Measurements from ENCODE around the gene CFDP1.
A peak's percentile ranks its signal among the peaks of the same experiment; 100 is the strongest.

The CFDP1 gene

GRCh38 chr16:75252049-75252864 lies 181.0 kb downstream of the CFDP1 start:
- in situ Hi-C loops (cut with HindIII; ENCODE audit: low sequenced_read_pairs): no loop called here
- no peak for TF ChIP-seq CTCF (IDR thresholded peaks at IDR 0.05; ENCODE audit: low read depth, low read length)
- DNase-seq (ENCODE audit: low read depth, low spot score): no peak
- H3K4me3 ChIP-seq (ENCODE audit: low read depth, low read length): no peak overlapping the region

- TF ChIP-seq CTCF (IDR thresholded peaks at IDR 0.05; ENCODE audit: low read depth, low read length): no peak
- in situ Hi-C loops (cut with HindIII; ENCODE audit: low sequenced_read_pairs): no loop called here
- peak within 1 kb of the TSS; percentile 78 for H3K4me3 ChIP-seq (ENCODE audit: low read depth, low read length)
- peak; percentile 89 for DNase-seq (ENCODE audit: low read depth, low spot score)
Measured at GRCh38 chr16:75251280-75252048, 181.8 kb downstream of the CFDP1 start, which contains the start of gene BCAR1. BCAR1 (minus strand) TSS chr16:75251624; CDS start chr16:75251482, 142 bp downstream.

- peak overlapping the region; percentile 78 for H3K4me3 ChIP-seq (ENCODE audit: low read depth, low read length)
- no peak for TF ChIP-seq CTCF (IDR thresholded peaks at IDR 0.05; ENCODE audit: low read depth, low read length)
- in situ Hi-C loops (cut with HindIII; ENCODE audit: low sequenced_read_pairs): no loop called here
- DNase-seq (ENCODE audit: low read depth, low spot score): peak; percentile 42
Measured at GRCh38 chr16:75250809-75251279, 182.5 kb downstream of the CFDP1 start.

- DNase-seq (ENCODE audit: low read depth, low spot score): peak; percentile 27
- H3K4me3 ChIP-seq (ENCODE audit: low read depth, low read length): peak overlapping the region; percentile 78
- in situ Hi-C loops (cut with HindIII; ENCODE audit: low sequenced_read_pairs): no loop called here
- TF ChIP-seq CTCF (IDR thresholded peaks at IDR 0.05; ENCODE audit: low read depth, low read length): no peak
Measured at GRCh38 chr16:75250089-75250808, 183.1 kb downstream of the CFDP1 start.

- no peak for DNase-seq (ENCODE audit: low read depth, low spot score)
- in situ Hi-C loops (cut with HindIII; ENCODE audit: low sequenced_read_pairs): loop anchor here (25.0 kb wide), 1 partner anchor 138 kb away; no protein-coding TSS in a partner anchor
- H3K4me3 ChIP-seq (ENCODE audit: low read depth, low read length): peak overlapping the region; percentile 78
Measured at GRCh38 chr16:75249441-75249840, 183.9 kb downstream of the CFDP1 start.

More at GRCh38 chr16:75249441-75249840, 183.9 kb downstream of the CFDP1 start:
- TF ChIP-seq CTCF (IDR thresholded peaks at IDR 0.05; ENCODE audit: low read depth, low read length): no peak
